IMR-90 (cell line): Measurements from ENCODE around the gene RWDD1. TPM values are rescaled to one million over a fixed set of nuclear protein-coding genes. Genes with fewer than 3 reads are reported as not detected.
"Not testable (repeated sequence)": the region's sequence is repeated elsewhere in the genome, so short reads cannot be mapped to it uniquely, and the experiment has no call there.

Experiments
- ATAC-seq: fragments of 200-7000 bp; cut with Tn5 transposase; 2 replicates; pipeline ENCODE4 v1.9.1; 2020; ENCODE audit warnings: low read depth, mild to moderate bottlenecking, moderate library complexity
- BruUV-seq: library from RNA; stranded (reverse); fragments of 400-500 nt; replicated peaks from 2 replicates; lab custom pipeline; 2021; lab: Mats Ljungman, UMichigan
- CTCF ChIA-PET: fragments of 300-600 bp; formaldehyde crosslinking; extraction: SDS; loops from one replicate; lab custom pipeline; 2021; ENCODE audit warnings: antibody characterized with exemption; lab: Yijun Ruan, JAX
- POLR2A ChIA-PET: fragments of 300-600 bp; sonication (Branson Sonifier 250); formaldehyde crosslinking; loops from one replicate; lab custom pipeline; 2022; ENCODE audit warnings: antibody characterized with exemption; ENCODE audit not compliant: unreplicated experiment; lab: Charles Lee
- DNase-seq: peaks from one replicate; pipeline ENCODE4 v3.0.0; 2013
- H2AFZ ChIP-seq: replicated peaks from 2 replicates; pipeline ENCODE3; 2013; ENCODE audit warnings: low read length, mild to moderate bottlenecking; ENCODE audit not compliant: poor library complexity
- H2AK5ac ChIP-seq: 2 replicates; pipeline ENCODE4 v1.6.1; 2013; ENCODE audit warnings: low read depth, low read length, inconsistent platforms
- H2AK9ac ChIP-seq: replicated peaks from 2 replicates; pipeline ENCODE3; 2013; ENCODE audit warnings: mild to moderate bottlenecking, low read depth, low read length, moderate library complexity; ENCODE audit not compliant: poor library complexity
- H2BK120ac ChIP-seq: 2 replicates; pipeline ENCODE4 v1.6.1; 2013; ENCODE audit warnings: low read depth, low read length, inconsistent platforms
- H2BK15ac ChIP-seq: 3 replicates; pipeline ENCODE4 v1.6.1; 2013; ENCODE audit warnings: low read depth, low read length, inconsistent platforms
- H2BK20ac ChIP-seq: 2 replicates; pipeline ENCODE4 v1.6.1; 2013; ENCODE audit warnings: low read depth, mild to moderate bottlenecking, inconsistent platforms, low read length, moderate library complexity
- H2BK5ac ChIP-seq: 2 replicates; pipeline ENCODE4 v1.6.1; 2013; ENCODE audit warnings: mild to moderate bottlenecking, low read depth, low read length, inconsistent platforms; ENCODE audit not compliant: poor library complexity, severe bottlenecking
- H3K14ac ChIP-seq: replicated peaks from 2 replicates; pipeline ENCODE4 v1.6.1; 2013; ENCODE audit warnings: low read depth, low read length, inconsistent platforms
- H3K18ac ChIP-seq: 2 replicates; pipeline ENCODE4 v1.6.1; 2013; ENCODE audit warnings: low read depth, low read length, control low read depth
- H3K23ac ChIP-seq: 2 replicates; pipeline ENCODE4 v1.6.1; 2013; ENCODE audit warnings: low read depth, low read length, inconsistent platforms
- H3K27ac ChIP-seq: 2 replicates; pipeline ENCODE4 v1.5.1; 2013; ENCODE audit warnings: mild to moderate bottlenecking, control low read depth, low read length; ENCODE audit not compliant: insufficient read depth
- H3K27me3 ChIP-seq: 2 replicates; pipeline ENCODE4 v1.6.1; 2013; ENCODE audit warnings: low read length; ENCODE audit not compliant: control insufficient read depth, insufficient read depth
- H3K36me3 ChIP-seq: 2 replicates; pipeline ENCODE4 v1.6.1; 2013; ENCODE audit warnings: low read length, mixed read lengths; ENCODE audit not compliant: control insufficient read depth, insufficient read depth
- H3K4ac ChIP-seq: 2 replicates; pipeline ENCODE4 v1.6.1; 2013; ENCODE audit warnings: low read depth, low read length, inconsistent platforms
- H3K4me1 ChIP-seq: 2 replicates; pipeline ENCODE4 v1.6.1; 2013; ENCODE audit warnings: low read length, mixed read lengths; ENCODE audit not compliant: control insufficient read depth, insufficient read depth
- H3K4me2 ChIP-seq: 2 replicates; pipeline ENCODE4 v1.6.1; 2013; ENCODE audit warnings: low read depth, mild to moderate bottlenecking, control low read depth, low read length, moderate library complexity
- H3K4me3 ChIP-seq: 2 replicates; pipeline ENCODE4 v1.5.1; 2013; ENCODE audit warnings: low read depth, mild to moderate bottlenecking, control low read depth, low read length, moderate library complexity; ENCODE audit not compliant: insufficient read depth
- H3K56ac ChIP-seq: 2 replicates; pipeline ENCODE4 v1.6.1; 2013; ENCODE audit warnings: low read length, inconsistent platforms; ENCODE audit not compliant: insufficient read depth; ENCODE audit errors: extremely low read depth
- H3K79me1 ChIP-seq, 2 experiments: 2 replicates each; pipeline ENCODE4 v1.6.1; 2013; ENCODE audit warnings: low read length in 2 of 2, inconsistent platforms in 1 of 2, low read depth in 1 of 2
- H3K9ac ChIP-seq: 2 replicates; pipeline ENCODE4 v1.6.1; 2013; ENCODE audit warnings: low read depth, low read length, control low read depth
- H3K9me1 ChIP-seq: 2 replicates; pipeline ENCODE4 v1.6.1; 2013; ENCODE audit warnings: low read length, inconsistent platforms; ENCODE audit not compliant: insufficient read depth
- H3K9me3 ChIP-seq: 2 replicates; pipeline ENCODE4 v1.6.1; 2013; ENCODE audit warnings: low read length; ENCODE audit not compliant: control insufficient read depth, insufficient read depth
- H4K20me1 ChIP-seq: 2 replicates; pipeline ENCODE4 v1.6.1; 2013; ENCODE audit warnings: low read length, inconsistent platforms; ENCODE audit not compliant: insufficient read depth
- H4K5ac ChIP-seq: 2 replicates; pipeline ENCODE4 v1.6.1; 2013; ENCODE audit warnings: mild to moderate bottlenecking, low read depth, low read length, control low read depth
- H4K8ac ChIP-seq, 2 experiments: 2 replicates each; pipeline ENCODE4 v1.6.1; 2013; ENCODE audit warnings: low read depth in 2 of 2, low read length in 2 of 2, control low read depth in 1 of 2, inconsistent platforms in 1 of 2
- H4K91ac ChIP-seq: 2 replicates; pipeline ENCODE4 v1.6.1; 2013; ENCODE audit warnings: low read depth, low read length, inconsistent platforms; ENCODE audit not compliant: insufficient read depth
- WGBS, 2 experiments: methylation state at CpG; one replicate each; pipeline versions ENCODE4 v1.1.5 to v1.1.7; 2013; ENCODE audit warnings: missing lambda C conversion rate in 2 of 2; ENCODE audit not compliant: insufficient read length in 1 of 2; ENCODE audit errors: extremely low coverage in 2 of 2; 5-methylcytosine and 5-hydroxymethylcytosine counted together
- dilution Hi-C: fragments of 300-500 bp; cut with HindIII; formaldehyde crosslinking; loops from one replicate; pipeline ENCODE4 v1.14.3; 2018; ENCODE audit warnings: low sequenced_read_pairs; ENCODE audit not compliant: unreplicated experiment
- in situ Hi-C: fragments of 300-500 bp; cut with MboI; formaldehyde crosslinking; loops from 3 replicates; pipeline ENCODE4 v1.14.3; 2019; ENCODE audit warnings: low sequenced_read_pairs, inconsistent platforms, mixed read lengths
- intact Hi-C: fragments of 100-400 bp; cut with micrococcal nuclease; formaldehyde crosslinking; loops from 2 replicates; pipeline ENCODE4 v1.10.0; 2022
- polyA plus RNA-seq, 3 experiments: library from polyadenylated mRNA; depleted of rRNA; stranded (reverse); fragments of >200 nt; gene quantifications; 2 replicates each; pipeline ENCODE4 v1.2.3, GENCODE V29; 2012; ENCODE audit warnings: low replicate concordance in 1 of 3
- total RNA-seq: library from RNA; depleted of rRNA; stranded (reverse); fragments of >200 nt; gene quantifications from 2 replicates; pipeline ENCODE4 v1.2.3, GENCODE V29; 2012

The RWDD1 gene
- total and polyA plus RNA-seq, 2 of the 4 experiments (the other 2 are of a cell fraction): 23.6 to 92.8 TPM

GRCh38 chr6:116603916-116604315 lies 32.6 kb downstream of the RWDD1 start:
- H3K18ac ChIP-seq, H4K20me1 ChIP-seq, H3K9me3 ChIP-seq, H2BK20ac ChIP-seq, H3K9me1 ChIP-seq, in situ Hi-C loops, H3K4me2 ChIP-seq, H2AK9ac ChIP-seq, H4K5ac ChIP-seq, H3K23ac ChIP-seq, H3K14ac ChIP-seq, H2BK5ac ChIP-seq, H3K79me1 ChIP-seq, H2AFZ ChIP-seq, H4K8ac ChIP-seq, ATAC-seq, H3K4ac ChIP-seq, BruUV-seq, H4K91ac ChIP-seq, H3K56ac ChIP-seq, CTCF ChIA-PET, dilution Hi-C loops, H2BK120ac ChIP-seq, DNase-seq, H3K36me3 ChIP-seq, POLR2A ChIA-PET, H3K9ac ChIP-seq, H3K4me1 ChIP-seq, intact Hi-C loops, H3K27ac ChIP-seq, H3K27me3 ChIP-seq, H2BK15ac ChIP-seq, H3K4me3 ChIP-seq, H2AK5ac ChIP-seq: not testable (repeated sequence)
- WGBS, 2 experiments: no CpG with 5 or more reads among the region's 3 CpGs

- H4K8ac ChIP-seq, H3K36me3 ChIP-seq, H3K4me2 ChIP-seq, H3K4me3 ChIP-seq, ATAC-seq, H3K9me3 ChIP-seq, H2AFZ ChIP-seq, BruUV-seq, H2BK120ac ChIP-seq, H3K23ac ChIP-seq, H4K5ac ChIP-seq, in situ Hi-C loops, H3K9ac ChIP-seq, H3K4me1 ChIP-seq, H3K18ac ChIP-seq, H3K14ac ChIP-seq, H3K27me3 ChIP-seq, H2AK5ac ChIP-seq, H4K20me1 ChIP-seq, dilution Hi-C loops, H3K56ac ChIP-seq, H2BK20ac ChIP-seq, POLR2A ChIA-PET, H3K79me1 ChIP-seq, H2BK15ac ChIP-seq, intact Hi-C loops, H4K91ac ChIP-seq, H2AK9ac ChIP-seq, H2BK5ac ChIP-seq, H3K27ac ChIP-seq, H3K4ac ChIP-seq, H3K9me1 ChIP-seq, DNase-seq: not testable (repeated sequence)
- WGBS, 2 experiments: 67% methylated on average over 1 of the region's 3 CpGs; no CpG with 5 or more reads in 1 of the 2 experiments
- CTCF ChIA-PET: interaction anchor here (0.6 kb wide), 1 partner anchor 79 kb away, joined by 3 read pairs; no protein-coding TSS in a partner anchor
These were observed 33.6 kb downstream of the RWDD1 start for GRCh38 chr6:116604868-116605267.
